Fibroblast of the conjunctiva (primary cell): ENCODE measurements around the gene MAS1.
"Not testable (repeated sequence)": the region's sequence is repeated elsewhere in the genome, so short reads cannot be mapped to it uniquely, and the experiment has no call there.

ENCODE experiments used
- DNase-seq: peaks from one replicate; pipeline ENCODE4 v3.0.0-alpha.2; 2010; ENCODE audit warnings: low read depth

MAS1 gene

DNA sequence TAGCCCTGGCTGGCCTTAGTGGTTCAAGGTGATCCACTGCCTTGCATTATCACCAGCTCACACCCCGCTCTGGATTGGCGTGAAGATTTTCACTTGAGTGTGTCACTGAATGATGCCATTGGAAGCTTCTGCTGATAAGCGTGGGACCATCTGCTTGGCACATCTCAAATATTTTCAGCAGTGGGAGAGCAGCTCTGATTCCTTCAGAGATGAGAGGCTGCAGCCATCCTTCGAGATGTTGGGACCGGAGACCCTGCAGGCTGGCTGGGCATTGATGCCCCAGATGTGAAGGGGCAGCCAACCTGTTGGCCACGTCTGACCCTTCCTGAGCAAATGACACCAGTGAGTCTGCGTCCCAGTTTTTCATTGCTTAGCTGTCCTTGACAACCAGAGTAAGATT, at the start of gene MAS1:
MAS1 (plus strand) TSS at position 197 of the 400 bp plus-strand sequence. CDS start 15,968 bp downstream, outside the sequence.
- no peak for DNase-seq

GRCh38 chr6:159842035-159842434, 48.8 kb upstream of the MAS1 start:
- DNase-seq, result no peak

GRCh38 chr6:159844737-159845645, 45.8 kb upstream of the MAS1 start:
- no peak for DNase-seq

GRCh38 chr6:159848552-159848951, 42.2 kb upstream of the MAS1 start:
- not testable (repeated sequence) for DNase-seq

- not testable (repeated sequence) for DNase-seq
These were observed 40.9 kb upstream of the MAS1 start for GRCh38 chr6:159849851-159850250.

DNA sequence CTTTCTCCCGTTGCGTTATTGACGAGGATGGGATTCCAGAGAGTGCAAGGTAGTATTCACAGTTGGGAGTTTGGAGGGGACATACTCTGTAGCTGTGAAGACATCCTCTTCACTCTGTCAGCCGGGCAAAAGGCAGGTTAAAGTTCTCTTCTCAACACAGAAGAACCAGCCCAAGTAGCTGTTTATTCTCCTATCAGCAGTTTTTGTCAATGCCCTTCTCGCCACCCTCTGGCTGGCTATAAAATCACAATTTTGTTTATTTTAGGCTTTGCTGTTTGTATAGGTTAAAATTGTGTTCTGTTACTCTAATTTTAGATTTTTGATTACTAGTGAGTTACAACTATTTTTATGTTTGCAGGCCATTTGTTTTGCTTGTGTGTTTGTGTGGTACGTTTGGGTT, 37.9 kb upstream of the MAS1 start:
- DNase-seq, result no peak

GRCh38 chr6:159853754-159854153, 37.0 kb upstream of the MAS1 start:
- no peak for DNase-seq

- DNase-seq, result no peak
These were observed 35.8 kb upstream of the MAS1 start for GRCh38 chr6:159854959-159855358.

- no peak for DNase-seq
These were observed 32.5 kb upstream of the MAS1 start for GRCh38 chr6:159858259-159858658.

DNA sequence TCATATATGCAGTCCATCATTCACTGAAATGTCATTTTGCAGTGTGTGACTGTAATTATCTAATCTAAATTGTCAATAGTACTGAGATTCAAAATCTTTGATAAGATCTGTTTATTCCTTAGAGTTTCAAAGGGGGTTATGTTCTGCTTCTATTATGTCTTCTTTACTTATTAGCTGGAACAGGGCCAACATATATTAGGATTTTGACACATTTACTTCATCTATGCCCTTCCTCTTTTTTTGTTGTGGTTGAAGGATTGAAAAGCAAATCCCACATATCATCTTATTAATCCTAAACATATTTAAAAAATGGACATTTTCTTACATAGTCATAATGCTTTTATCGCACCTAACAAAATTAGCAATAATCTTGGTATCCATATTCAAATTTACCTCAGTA, 30.3 kb upstream of the MAS1 start:
- no peak for DNase-seq

DNA sequence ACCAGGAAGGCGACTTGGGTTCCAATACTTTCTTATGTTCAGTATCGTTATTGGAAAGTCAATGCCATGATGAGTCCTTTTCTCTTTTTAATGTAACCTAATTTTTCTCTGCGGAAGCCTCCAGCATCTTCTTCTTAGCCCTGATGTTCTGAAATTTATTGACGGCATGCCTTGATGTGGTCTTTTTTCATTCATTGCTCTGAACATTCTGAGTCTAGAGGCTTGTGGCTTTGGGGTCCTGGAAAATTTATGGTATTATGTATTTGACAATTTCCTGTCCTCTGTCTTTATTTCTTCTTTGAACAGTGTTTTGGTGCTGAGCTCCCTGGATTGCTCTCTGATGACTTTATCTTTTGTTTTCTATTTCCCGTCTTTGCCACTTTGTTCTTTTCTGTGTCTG, 28.7 kb upstream of the MAS1 start:
- DNase-seq, result no peak

DNA sequence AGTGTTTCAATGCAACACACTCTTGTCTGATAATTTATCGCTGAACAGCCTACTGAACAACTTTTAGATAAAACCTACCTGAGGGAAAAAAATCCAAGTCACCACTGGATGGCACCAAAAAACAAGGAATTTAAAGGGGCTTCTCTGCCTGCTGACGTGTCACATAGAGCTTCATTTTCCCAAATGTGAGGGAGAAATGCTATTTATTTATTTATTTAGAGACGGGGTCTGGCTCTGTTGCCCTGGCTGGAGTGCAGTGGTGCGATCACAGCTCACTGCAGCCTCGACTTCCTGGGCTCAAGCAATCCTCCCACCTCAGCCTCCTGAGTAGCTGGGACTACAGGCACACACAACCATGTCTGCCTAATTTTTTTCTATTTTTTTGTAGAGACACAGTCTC, 27.4 kb upstream of the MAS1 start:
- DNase-seq, result peak; percentile 57

GRCh38 chr6:159865226-159865920, 25.4 kb upstream of the MAS1 start:
- no peak for DNase-seq

GRCh38 chr6:159866286-159867247, 24.2 kb upstream of the MAS1 start:
- DNase-seq, result no peak

GRCh38 chr6:159871241-159871640, 19.5 kb upstream of the MAS1 start:
- no peak for DNase-seq

GRCh38 chr6:159871906-159872305, 18.9 kb upstream of the MAS1 start:
- DNase-seq, result no peak

DNA sequence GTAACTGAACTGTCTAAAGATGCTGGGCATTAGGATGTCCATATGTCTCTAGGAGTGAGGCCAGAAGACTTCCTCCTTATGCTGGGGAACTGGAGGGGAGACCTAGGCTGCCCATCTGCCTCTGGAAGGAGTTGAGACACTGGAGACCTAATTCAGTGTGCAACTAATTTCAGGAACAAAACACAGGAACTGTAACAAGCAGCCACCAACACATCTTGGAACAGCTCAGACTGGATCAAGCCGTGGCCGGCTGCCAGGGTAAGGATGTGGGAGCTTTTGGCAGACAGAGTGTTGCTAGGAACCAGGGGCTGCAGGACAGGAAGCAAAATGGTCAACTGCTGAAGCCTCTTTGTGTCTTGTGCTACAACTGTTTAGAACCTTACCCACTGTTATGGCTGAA, 16.4 kb upstream of the MAS1 start:
- no peak for DNase-seq

DNA sequence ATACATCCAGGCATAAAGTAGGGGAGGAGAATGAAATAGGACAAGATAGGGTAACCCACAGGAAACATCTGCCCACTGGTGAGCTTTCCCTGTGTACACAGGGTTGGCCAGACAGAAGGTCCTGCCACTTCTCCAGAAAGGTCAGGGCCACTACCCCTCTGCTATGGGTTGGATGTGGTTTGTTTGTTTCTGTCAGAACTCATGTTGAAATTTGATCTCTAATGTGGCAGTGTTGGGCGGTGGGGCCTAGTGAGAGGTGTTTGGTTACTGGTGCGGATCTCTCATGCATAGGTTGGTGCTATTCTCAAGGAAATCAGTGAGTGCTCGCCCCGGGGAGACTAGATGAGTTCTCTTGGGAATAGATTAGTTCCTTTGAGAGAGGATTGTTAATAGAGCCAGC, 15.6 kb upstream of the MAS1 start:
- no peak for DNase-seq

DNA sequence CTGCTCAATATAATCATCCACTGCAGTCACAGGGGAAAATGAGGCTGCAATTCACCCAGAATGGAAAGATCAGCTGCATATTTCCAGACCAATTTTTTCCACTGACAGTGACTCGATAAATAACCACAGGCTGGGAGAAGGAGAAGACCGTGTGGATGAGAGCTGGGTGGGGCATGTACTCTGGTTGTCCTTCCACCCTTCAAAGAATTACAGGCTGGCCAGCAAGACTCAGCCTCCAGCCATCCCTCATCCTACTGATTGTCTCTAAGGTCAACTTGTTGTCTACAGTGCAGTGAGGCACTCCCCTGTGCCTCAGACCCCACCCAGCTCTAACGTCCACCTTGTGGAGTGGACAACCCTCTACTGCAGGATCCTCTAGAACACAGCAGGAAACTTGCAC, 14.5 kb upstream of the MAS1 start:
- no peak for DNase-seq

DNA sequence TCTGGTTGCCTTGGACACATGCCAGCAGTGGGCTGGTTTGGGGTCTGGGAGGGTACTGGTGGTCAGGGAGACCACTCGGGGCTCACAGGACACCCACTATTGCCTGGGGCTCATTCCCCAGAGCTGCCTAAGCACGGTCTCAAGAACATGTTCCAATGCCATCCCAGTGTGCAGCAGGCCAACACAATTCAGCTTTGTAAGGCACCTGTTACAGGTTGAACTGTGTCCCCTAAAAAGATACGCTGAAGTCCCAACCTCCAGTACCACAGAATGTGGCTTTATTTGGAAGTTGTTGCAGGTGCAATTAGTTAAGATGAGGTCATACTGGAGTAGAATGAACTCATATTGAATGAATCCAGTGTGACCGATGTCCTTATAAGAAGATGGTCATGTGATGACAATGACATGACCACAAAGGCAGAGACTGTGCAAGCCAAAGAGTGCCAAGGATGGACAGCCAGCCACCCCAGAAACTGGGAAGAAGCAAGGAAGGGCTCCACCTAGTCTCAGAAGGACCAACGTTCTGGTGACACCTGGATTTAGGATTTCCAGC, 13.5 kb upstream of the MAS1 start:
- DNase-seq, result no peak

- no peak for DNase-seq
These were observed 12.4 kb upstream of the MAS1 start for GRCh38 chr6:159878341-159878740.

GRCh38 chr6:159879856-159880255, 10.9 kb upstream of the MAS1 start:
- no peak for DNase-seq
